Cardiac muscle cell (in vitro differentiated cells and primary cell): ENCODE measurements around the gene CEACAM8. TPM values are rescaled to one million over a fixed set of nuclear protein-coding genes. Genes with fewer than 3 reads are reported as not detected.
A peak's percentile ranks its signal among the peaks of the same experiment; 100 is the strongest.
"Not testable (repeated sequence)": the region's sequence is repeated elsewhere in the genome, so short reads cannot be mapped to it uniquely, and the experiment has no call there.

Experiments used
- DNase-seq, 2 donors: peaks; one replicate each; pipeline versions ENCODE4 v3.0.0 to v3.0.0-alpha.2; 2010 to 2017; ENCODE audit warnings: low read depth in 1 of 2, low spot score in 1 of 2
- H3K27ac ChIP-seq: fragments of 200-600 bp; sonication (generic); 2 replicates; pipeline ENCODE4 v1.5.1; 2016
- H3K27me3 ChIP-seq: fragments of 200-600 bp; sonication (generic); 2 replicates; pipeline ENCODE4 v1.6.0; 2016; ENCODE audit warnings: control low read depth
- H3K36me3 ChIP-seq: fragments of 200-600 bp; sonication (generic); 2 replicates; pipeline ENCODE4 v1.5.1; 2016; ENCODE audit warnings: control low read depth
- H3K4me1 ChIP-seq: fragments of 200-600 bp; sonication (generic); 2 replicates; pipeline ENCODE4 v1.8.1; 2017; ENCODE audit warnings: low read depth, mild to moderate bottlenecking, mixed run types
- H3K4me3 ChIP-seq: fragments of 200-600 bp; sonication (generic); 2 replicates; pipeline ENCODE4 v1.5.1; 2016; ENCODE audit warnings: mild to moderate bottlenecking
- H3K9me3 ChIP-seq: fragments of 200-600 bp; sonication (generic); 2 replicates; pipeline ENCODE4 v1.5.1; 2017; ENCODE audit warnings: low read depth, mild to moderate bottlenecking, control low read depth
- polyA plus RNA-seq: library from polyadenylated mRNA; unstranded; fragments of >200 nt; fragmentation: Nextera tagmentation; extraction: Ambion mirVana; gene quantifications from 2 replicates; pipeline ENCODE4 v1.2.1, GENCODE V29; 2016
- total RNA-seq: library from RNA; depleted of rRNA; stranded (reverse); fragments of >200 nt; gene quantifications from 2 replicates; pipeline ENCODE4 v1.2.3, GENCODE V29; 2016
- TF ChIP-seq, protein P1 (sequence below): IDR thresholded peaks from 2 replicates; pipeline ENCODE4 v1.5.1; 2012; ENCODE audit warnings: low read depth, mild to moderate bottlenecking, low read length

CEACAM8 gene
- total and polyA plus RNA-seq, 2 experiments from 2014 or later: 0.46 TPM; not detected in 1

DNA sequence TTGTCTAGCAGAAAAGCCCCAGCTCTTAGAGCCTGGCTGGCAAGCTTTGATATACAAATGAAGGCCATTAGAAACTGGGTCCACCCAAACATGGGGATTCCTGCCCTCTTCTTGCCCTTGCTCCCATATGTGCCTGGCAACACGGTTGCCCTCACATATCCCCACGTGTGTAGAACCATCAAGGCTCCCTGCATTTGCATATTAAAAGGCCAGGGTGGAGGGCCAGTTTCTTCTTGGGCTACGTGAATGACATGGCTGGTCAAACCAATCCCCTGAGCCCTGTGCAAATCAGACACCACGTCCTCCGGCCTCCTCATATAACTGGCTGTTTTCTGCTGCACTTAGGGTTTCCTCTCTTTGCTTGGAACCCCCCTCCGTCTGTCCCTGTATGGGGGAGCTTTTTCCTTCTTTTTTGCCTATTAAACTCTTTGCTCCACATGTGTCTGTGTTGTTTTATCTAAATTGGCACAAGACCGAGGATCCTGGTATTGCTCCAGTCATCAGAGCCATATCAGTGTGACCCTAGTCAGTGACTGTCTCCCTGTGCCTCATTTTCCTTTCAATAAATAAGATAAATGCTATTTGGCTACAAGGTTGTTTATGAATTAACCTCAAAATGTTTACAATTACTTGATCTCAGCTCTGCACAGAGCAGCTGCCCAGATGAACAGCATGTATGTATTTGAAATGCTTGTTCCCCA is 36.1 kb downstream of the CEACAM8 start:
- Histone ChIP-seq H3K9me3 (no peaks in the 10 kb centered on the region), H3K27me3 (no peaks in the 10 kb centered on the region), H3K4me3 (no peak overlapping the region), H3K4me1 (peaks cover 2% of the 10 kb centered on the region), H3K36me3 (no peaks in the 10 kb centered on the region), H3K27ac (no peak overlapping the region)
- TF ChIP-seq, protein P1, sequence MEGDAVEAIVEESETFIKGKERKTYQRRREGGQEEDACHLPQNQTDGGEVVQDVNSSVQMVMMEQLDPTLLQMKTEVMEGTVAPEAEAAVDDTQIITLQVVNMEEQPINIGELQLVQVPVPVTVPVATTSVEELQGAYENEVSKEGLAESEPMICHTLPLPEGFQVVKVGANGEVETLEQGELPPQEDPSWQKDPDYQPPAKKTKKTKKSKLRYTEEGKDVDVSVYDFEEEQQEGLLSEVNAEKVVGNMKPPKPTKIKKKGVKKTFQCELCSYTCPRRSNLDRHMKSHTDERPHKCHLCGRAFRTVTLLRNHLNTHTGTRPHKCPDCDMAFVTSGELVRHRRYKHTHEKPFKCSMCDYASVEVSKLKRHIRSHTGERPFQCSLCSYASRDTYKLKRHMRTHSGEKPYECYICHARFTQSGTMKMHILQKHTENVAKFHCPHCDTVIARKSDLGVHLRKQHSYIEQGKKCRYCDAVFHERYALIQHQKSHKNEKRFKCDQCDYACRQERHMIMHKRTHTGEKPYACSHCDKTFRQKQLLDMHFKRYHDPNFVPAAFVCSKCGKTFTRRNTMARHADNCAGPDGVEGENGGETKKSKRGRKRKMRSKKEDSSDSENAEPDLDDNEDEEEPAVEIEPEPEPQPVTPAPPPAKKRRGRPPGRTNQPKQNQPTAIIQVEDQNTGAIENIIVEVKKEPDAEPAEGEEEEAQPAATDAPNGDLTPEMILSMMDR: no peak
- no peak for DNase-seq

DNA sequence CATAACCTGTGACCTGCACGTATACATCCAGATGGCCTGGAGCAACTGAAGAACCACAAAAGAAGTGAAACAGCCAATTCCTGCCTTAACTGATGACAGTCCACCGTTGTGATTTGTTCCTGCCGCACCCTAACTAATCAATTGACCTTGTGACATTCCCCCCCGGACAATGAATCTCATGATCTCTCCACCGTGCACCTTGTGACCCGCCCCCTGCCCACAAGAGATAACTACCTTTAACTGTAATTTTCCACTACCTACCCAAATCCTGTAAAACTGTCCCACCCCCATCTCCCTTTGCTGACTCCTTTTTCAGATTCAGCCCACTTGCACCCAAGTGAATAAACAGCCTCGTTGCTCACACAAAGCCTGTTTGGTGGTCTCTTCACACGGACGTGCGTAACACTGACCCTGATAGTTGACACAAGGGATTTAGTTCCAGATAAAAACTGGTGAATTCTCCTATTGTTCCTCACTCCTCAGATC is 37.3 kb downstream of the CEACAM8 start:
- H3K4me1 ChIP-seq, DNase-seq, H3K27ac ChIP-seq, H3K27me3 ChIP-seq, H3K4me3 ChIP-seq, H3K9me3 ChIP-seq, H3K36me3 ChIP-seq: not testable (repeated sequence)

DNA sequence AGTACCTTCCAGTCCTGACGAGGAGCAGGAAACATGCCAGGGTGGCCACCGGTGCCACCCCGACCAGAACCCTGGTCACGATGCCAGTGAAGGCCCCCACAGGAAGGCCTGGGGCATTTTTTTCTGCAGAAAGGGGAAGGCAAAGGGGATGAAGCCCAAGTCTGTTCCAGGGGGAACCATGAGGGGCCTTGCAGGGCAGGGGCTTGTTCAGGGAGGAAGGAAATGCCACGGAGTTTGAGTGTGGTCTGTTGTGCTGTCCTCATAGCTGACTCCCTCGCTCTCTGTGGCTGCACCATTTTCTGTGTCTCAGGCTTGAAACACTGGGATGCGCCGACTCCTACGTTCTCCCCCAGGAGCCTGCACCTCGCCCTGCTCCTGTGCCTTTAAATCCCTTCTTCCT is 38.9 kb downstream of the CEACAM8 start:
- TF ChIP-seq, protein P1: no peak
- H3K36me3 ChIP-seq: no peaks in the 10 kb centered on the region
- H3K27ac ChIP-seq: no peak overlapping the region
- no peak for DNase-seq
- no peaks in the 10 kb centered on the region for H3K9me3 ChIP-seq
- H3K4me1 ChIP-seq: no peaks in the 10 kb centered on the region
- no peak overlapping the region for H3K4me3 ChIP-seq
- no peaks in the 10 kb centered on the region for H3K27me3 ChIP-seq

- no peak for DNase-seq
- no peaks in the 10 kb centered on the region for H3K27me3 ChIP-seq
- H3K36me3 ChIP-seq: no peaks in the 10 kb centered on the region
- no peaks in the 10 kb centered on the region for H3K9me3 ChIP-seq
- no peak overlapping the region for H3K4me3 ChIP-seq
- no peaks in the 10 kb centered on the region for H3K4me1 ChIP-seq
- H3K27ac ChIP-seq: no peak overlapping the region
- TF ChIP-seq, protein P1: no peak
Observed at GRCh38 chr19:42555317-42555716, 39.4 kb downstream of the CEACAM8 start.

DNA sequence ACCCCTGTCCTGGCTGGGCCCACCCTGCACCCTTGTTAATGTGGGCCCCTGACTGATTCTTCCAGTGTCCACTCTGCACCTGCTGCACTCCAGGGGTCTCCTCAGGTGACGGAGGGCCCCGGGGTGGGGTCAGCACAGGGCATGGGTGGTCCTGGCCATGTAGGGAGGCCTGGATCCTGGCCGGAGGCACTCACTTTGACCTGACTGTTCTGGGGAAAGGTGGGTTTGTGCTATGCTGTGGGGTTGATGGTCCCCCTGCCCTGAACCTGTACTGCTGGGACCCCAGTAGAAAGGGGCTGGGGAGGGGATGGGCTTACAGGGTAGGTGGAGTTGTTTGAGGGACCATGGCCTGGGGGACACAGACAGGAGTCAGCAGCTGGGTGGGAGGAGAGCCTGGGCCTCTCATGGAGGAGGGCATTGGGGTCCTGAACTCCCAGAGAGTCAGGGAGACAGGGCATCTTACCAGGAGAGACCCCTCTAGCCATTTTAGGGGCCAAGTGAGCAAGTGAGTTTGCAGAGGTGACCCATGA is 40.6 kb downstream of the CEACAM8 start:
- no peak for DNase-seq
- Histone ChIP-seq H3K27me3 (no peaks in the 10 kb centered on the region), H3K36me3 (no peaks in the 10 kb centered on the region), H3K9me3 (no peaks in the 10 kb centered on the region), H3K27ac (no peak overlapping the region), H3K4me3 (no peak overlapping the region), H3K4me1 (no peaks in the 10 kb centered on the region)
- TF ChIP-seq, protein P1: no peak

DNA sequence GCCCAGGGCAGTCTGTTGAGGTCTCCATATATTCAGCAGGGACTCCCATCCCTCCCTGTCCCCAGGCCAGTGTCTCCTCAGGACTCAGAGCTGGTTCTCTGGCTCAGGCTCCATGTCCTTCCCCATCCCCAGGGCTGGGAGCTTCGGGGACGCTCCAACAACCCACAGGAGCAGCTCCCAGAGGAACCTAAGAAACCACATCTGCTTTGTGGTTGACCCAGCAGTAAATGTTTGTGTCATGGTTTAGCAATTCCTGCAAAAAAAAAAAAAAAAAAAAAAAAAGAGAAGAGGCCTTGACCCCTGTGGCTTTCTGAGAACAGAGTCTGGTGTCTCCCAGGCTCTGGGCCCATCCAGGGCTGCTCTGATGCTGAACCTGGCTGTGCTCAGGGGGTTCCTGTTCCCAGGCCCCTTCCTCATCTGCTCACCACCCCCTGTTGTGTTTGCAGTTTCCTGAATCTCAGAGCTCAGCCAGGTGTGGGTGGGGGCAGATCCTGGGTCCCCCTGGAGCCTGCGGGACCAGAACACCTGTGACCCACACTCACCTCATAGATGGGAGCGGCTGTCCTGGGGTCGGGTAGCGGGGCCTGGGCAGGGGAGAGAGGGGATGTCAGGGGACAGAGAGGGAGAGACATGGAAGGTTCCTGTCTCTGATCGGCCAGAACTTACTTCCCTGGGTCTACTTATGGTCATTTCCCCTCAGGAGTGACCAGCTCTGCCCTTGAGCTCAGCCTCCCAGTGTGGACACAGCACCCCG is 41.3 kb downstream of the CEACAM8 start:
- no peaks in the 10 kb centered on the region for H3K27me3 ChIP-seq
- no peaks in the 10 kb centered on the region for H3K4me1 ChIP-seq
- H3K9me3 ChIP-seq: no peaks in the 10 kb centered on the region
- no peak overlapping the region for H3K4me3 ChIP-seq
- DNase-seq: peak in 1 of 2 donors; percentile 82
- no peaks in the 10 kb centered on the region for H3K36me3 ChIP-seq
- TF ChIP-seq, protein P1: no peak
- H3K27ac ChIP-seq: no peak overlapping the region
